Activated T-cell treated with anti-CD3 and anti-CD28 coated beads, Interleukin-2, amount 50 U/mL, for 24 hours (primary cell): ENCODE data around the gene ANKRD26.

Experiments
- DNase-seq: peaks from one replicate; pipeline ENCODE4 v3.0.0-alpha.2; 2020
- H3K27ac Mint-ChIP-seq: 2 replicates; pipeline ENCODE4 v1.8.0; 2020; ENCODE audit warnings: mild to moderate bottlenecking, mixed read lengths
- H3K27me3 Mint-ChIP-seq: 2 replicates; pipeline ENCODE4 v1.8.0; 2020; ENCODE audit warnings: mixed read lengths
- H3K36me3 Mint-ChIP-seq: 2 replicates; pipeline ENCODE4 v1.8.0; 2020; ENCODE audit warnings: low read depth, mixed read lengths
- H3K4me1 Mint-ChIP-seq: 2 replicates; pipeline ENCODE4 v1.8.0; 2020; ENCODE audit warnings: low read depth, mixed read lengths
- H3K4me3 Mint-ChIP-seq: 2 replicates; pipeline ENCODE4 v1.8.0; 2020; ENCODE audit warnings: mild to moderate bottlenecking, moderate library complexity, mixed read lengths
- H3K9me3 Mint-ChIP-seq: 2 replicates; pipeline ENCODE4 v1.8.0; 2020; ENCODE audit warnings: mixed read lengths

Gene ANKRD26

GRCh38 chr10:26978519-26978918 lies 121.8 kb downstream of the ANKRD26 start:
- H3K9me3 Mint-ChIP-seq, result no peaks in the 10 kb centered on the region
- H3K36me3 Mint-ChIP-seq, result no peaks in the 10 kb centered on the region
- no peaks in the 10 kb centered on the region for H3K27me3 Mint-ChIP-seq
- H3K4me3 Mint-ChIP-seq, result no peak overlapping the region
- DNase-seq, result no peak
- no peak overlapping the region for H3K27ac Mint-ChIP-seq
- H3K4me1 Mint-ChIP-seq, result no peaks in the 10 kb centered on the region

- H3K4me1 Mint-ChIP-seq, result no peaks in the 10 kb centered on the region
- no peaks in the 10 kb centered on the region for H3K36me3 Mint-ChIP-seq
- no peak overlapping the region for H3K27ac Mint-ChIP-seq
- no peak for DNase-seq
- H3K27me3 Mint-ChIP-seq, result no peaks in the 10 kb centered on the region
- no peaks in the 10 kb centered on the region for H3K9me3 Mint-ChIP-seq
- H3K4me3 Mint-ChIP-seq, result no peak overlapping the region
Observed at GRCh38 chr10:26977635-26978034, 122.7 kb downstream of the ANKRD26 start.

- H3K27ac Mint-ChIP-seq, result no peak overlapping the region
- no peaks in the 10 kb centered on the region for H3K27me3 Mint-ChIP-seq
- H3K4me3 Mint-ChIP-seq, result no peak overlapping the region
- H3K36me3 Mint-ChIP-seq, result peaks cover 9% of the 10 kb centered on the region
- DNase-seq, result no peak
- H3K9me3 Mint-ChIP-seq, result no peaks in the 10 kb centered on the region
- peaks cover 19% of the 10 kb centered on the region for H3K4me1 Mint-ChIP-seq
Observed at GRCh38 chr10:26970667-26971066, 129.6 kb downstream of the ANKRD26 start.

DNA sequence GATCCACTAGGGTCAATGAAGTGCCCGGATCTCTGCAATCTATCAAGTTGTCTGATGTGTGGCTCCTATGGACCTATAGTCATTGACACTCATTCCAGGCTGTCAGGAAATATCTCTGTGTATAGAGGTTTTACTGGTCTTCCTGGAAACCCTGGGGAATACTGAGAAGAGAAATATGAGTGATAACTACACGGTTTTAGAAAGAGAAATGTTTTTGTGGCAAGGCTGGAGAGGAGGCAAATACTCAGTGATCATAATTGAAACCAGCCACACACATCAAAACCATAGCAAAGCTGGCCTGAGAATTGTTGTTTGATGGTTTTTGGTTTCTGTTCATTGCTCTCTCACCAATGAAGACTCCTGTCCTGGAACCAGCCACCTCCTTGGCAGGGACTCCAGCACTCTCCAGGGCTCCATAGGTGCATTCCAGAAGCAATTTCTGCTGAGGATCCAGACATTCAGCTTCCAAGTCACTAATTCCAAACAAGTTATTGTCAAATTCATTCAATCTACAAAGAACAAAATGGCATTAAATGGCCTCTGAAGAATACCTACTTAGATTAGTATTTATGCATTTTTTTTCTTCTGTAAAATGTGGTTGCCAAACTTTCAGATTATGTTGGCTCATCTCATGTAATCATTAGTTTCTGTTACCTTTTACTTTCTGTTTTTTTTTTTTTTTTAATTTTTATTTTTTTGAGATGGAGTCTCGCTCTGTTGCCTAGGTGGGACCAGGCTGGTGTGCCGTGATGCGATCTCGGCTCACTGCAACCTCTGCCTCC lies 131.0 kb downstream of the ANKRD26 start:
- Mint-ChIP-seq H3K4me3 (no peak overlapping the region), H3K4me1 (peaks cover 19% of the 10 kb centered on the region), H3K27me3 (no peaks in the 10 kb centered on the region), H3K9me3 (no peaks in the 10 kb centered on the region), H3K36me3 (peaks cover 13% of the 10 kb centered on the region), H3K27ac (peak overlapping the region; percentile 84)
- DNase-seq, result no peak

- Mint-ChIP-seq H3K36me3 (peaks cover 13% of the 10 kb centered on the region), H3K4me3 (no peak overlapping the region), H3K27ac (no peak overlapping the region), H3K27me3 (no peaks in the 10 kb centered on the region), H3K9me3 (no peaks in the 10 kb centered on the region), H3K4me1 (peaks cover 7% of the 10 kb centered on the region)
- DNase-seq, result no peak
Observed at GRCh38 chr10:26962835-26963234, 137.5 kb downstream of the ANKRD26 start.

DNA sequence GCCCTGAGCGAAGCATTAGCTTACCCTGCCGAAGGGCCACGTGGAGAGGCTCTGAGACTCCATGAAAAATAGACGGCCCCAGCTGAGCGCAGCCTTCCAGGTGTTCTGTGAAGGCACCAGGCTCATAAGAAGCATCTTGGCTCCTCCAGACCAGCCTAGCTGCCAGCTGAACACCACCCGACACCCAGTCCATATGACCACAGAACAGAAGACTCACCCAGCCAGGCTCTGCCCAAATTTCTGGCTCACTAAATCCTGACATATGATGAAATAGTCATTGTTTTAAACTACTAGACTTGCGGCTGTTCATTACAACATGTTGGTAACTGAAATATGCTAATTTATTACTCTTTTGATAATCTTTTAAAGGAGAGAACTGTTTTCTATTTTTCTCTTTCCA lies 140.0 kb downstream of the ANKRD26 start:
- Mint-ChIP-seq H3K4me1 (peaks cover 7% of the 10 kb centered on the region), H3K36me3 (peaks cover under 1% of the 10 kb centered on the region), H3K9me3 (no peaks in the 10 kb centered on the region), H3K27me3 (no peaks in the 10 kb centered on the region), H3K4me3 (no peak overlapping the region), H3K27ac (no peak overlapping the region)
- no peak for DNase-seq

- Mint-ChIP-seq H3K4me3 (no peak overlapping the region), H3K9me3 (no peaks in the 10 kb centered on the region), H3K27ac (no peak overlapping the region), H3K27me3 (no peaks in the 10 kb centered on the region), H3K4me1 (peaks cover 7% of the 10 kb centered on the region), H3K36me3 (no peaks in the 10 kb centered on the region)
- no peak for DNase-seq
Observed at GRCh38 chr10:26959841-26960240, 140.5 kb downstream of the ANKRD26 start.
